HEK293T (cell line): ENCODE results near the gene PITHD1.
"Not testable (repeated sequence)": the region's sequence is repeated elsewhere in the genome, so short reads cannot be mapped to it uniquely, and the experiment has no call there.

Source experiments
- CTCF ChIA-PET: fragments of 350-600 bp; formaldehyde crosslinking; extraction: SDS; loops from one replicate; lab custom pipeline; 2021; ENCODE audit warnings: antibody characterized with exemption, inconsistent platforms; lab: Yijun Ruan, JAX
- POLR2A ChIA-PET: fragments of 350-600 bp; formaldehyde crosslinking; extraction: SDS; loops from one replicate; lab custom pipeline; 2020; ENCODE audit warnings: antibody characterized with exemption, inconsistent platforms; lab: Yijun Ruan, JAX
- DNase-seq: peaks from one replicate; pipeline ENCODE4 v3.0.0; 2012; ENCODE audit warnings: mixed read lengths; ENCODE audit errors: extremely low spot score
- ARNT ChIP-seq: fragments of 450-650 bp; IDR thresholded peaks from 2 replicates; pipeline ENCODE4 v1.6.1; 2017; ENCODE audit warnings: mild to moderate bottlenecking
- BHLHE40 ChIP-seq: fragments of 450-650 bp; IDR thresholded peaks from 2 replicates; pipeline ENCODE4 v1.6.1; 2016; ENCODE audit warnings: mild to moderate bottlenecking, moderate library complexity, borderline replicate concordance
- CTBP1 ChIP-seq: fragments of 450-650 bp; IDR thresholded peaks from 2 replicates; pipeline ENCODE4 v1.6.1; 2016; ENCODE audit warnings: borderline replicate concordance
- ELF4 ChIP-seq: fragments of 450-650 bp; IDR thresholded peaks from 2 replicates; pipeline ENCODE4 v1.6.1; 2017; ENCODE audit warnings: antibody characterized with exemption
- FOXA1 ChIP-seq: fragments of 450-650 bp; IDR thresholded peaks from 2 replicates; pipeline ENCODE4 v1.6.1; 2016; ENCODE audit warnings: mild to moderate bottlenecking
- FOXK2 ChIP-seq: fragments of 450-650 bp; IDR thresholded peaks from 2 replicates; pipeline ENCODE4 v1.6.1; 2016; ENCODE audit warnings: mild to moderate bottlenecking
- FOXM1 ChIP-seq: fragments of 450-650 bp; IDR thresholded peaks from 2 replicates; pipeline ENCODE4 v1.6.1; 2017; ENCODE audit warnings: mild to moderate bottlenecking, borderline replicate concordance
- HDGF ChIP-seq: fragments of 450-650 bp; IDR thresholded peaks from 2 replicates; pipeline ENCODE4 v1.6.1; 2017; ENCODE audit warnings: antibody characterized with exemption, borderline replicate concordance
- L3MBTL2 ChIP-seq: fragments of 450-650 bp; conservative IDR thresholded peaks from 2 replicates; pipeline ENCODE4 v1.6.1; 2016; ENCODE audit warnings: mild to moderate bottlenecking
- LEF1 ChIP-seq: fragments of 450-650 bp; IDR thresholded peaks from 2 replicates; pipeline ENCODE4 v1.6.1; 2017; ENCODE audit warnings: mild to moderate bottlenecking, borderline replicate concordance
- NFRKB ChIP-seq: fragments of 450-650 bp; IDR thresholded peaks from 2 replicates; pipeline ENCODE4 v1.6.1; 2016; ENCODE audit warnings: mild to moderate bottlenecking, moderate library complexity
- SP1 ChIP-seq: fragments of 450-650 bp; IDR thresholded peaks from 2 replicates; pipeline ENCODE4 v1.6.1; 2017
- SUZ12 ChIP-seq: fragments of 450-650 bp; IDR thresholded peaks from 2 replicates; pipeline ENCODE4 v1.6.1; 2016; ENCODE audit warnings: mild to moderate bottlenecking
- TARDBP ChIP-seq: fragments of 450-650 bp; IDR thresholded peaks from 2 replicates; pipeline ENCODE4 v1.6.1; 2016
- ZNF384 ChIP-seq: fragments of 450-650 bp; IDR thresholded peaks from 2 replicates; pipeline ENCODE4 v1.6.1; 2016
- TF ChIP-seq, protein P1 (sequence below): fragments of 450-650 bp; IDR thresholded peaks from 2 replicates; pipeline ENCODE4 v1.6.1; 2016

The PITHD1 gene

DNA sequence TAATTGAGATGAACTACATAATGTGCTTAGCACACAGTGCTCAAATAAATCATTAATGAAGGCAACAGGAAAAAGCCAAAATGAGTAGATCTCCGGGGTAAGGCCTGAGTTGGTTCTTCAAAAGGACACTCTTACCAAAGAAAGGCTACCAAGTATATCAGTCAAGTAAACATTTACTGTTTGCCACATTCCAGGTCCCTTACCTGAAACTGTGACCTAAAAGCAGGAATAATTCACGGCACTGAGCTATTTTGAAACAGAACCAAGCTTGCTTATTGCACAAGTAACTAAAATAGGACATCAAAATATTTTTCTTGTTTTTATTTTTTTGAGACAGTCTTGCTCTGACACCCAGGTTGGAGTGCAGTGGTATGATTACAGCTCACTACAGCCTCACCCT is 2.0 kb upstream of the PITHD1 start:
- TF ChIP-seq SUZ12: no peak
- no peak for TF ChIP-seq FOXK2
- TF ChIP-seq CTBP1: no peak
- TF ChIP-seq L3MBTL2: no peak
- no peak for TF ChIP-seq LEF1
- TF ChIP-seq TARDBP: no peak
- no peak for TF ChIP-seq SP1
- TF ChIP-seq, protein P1, sequence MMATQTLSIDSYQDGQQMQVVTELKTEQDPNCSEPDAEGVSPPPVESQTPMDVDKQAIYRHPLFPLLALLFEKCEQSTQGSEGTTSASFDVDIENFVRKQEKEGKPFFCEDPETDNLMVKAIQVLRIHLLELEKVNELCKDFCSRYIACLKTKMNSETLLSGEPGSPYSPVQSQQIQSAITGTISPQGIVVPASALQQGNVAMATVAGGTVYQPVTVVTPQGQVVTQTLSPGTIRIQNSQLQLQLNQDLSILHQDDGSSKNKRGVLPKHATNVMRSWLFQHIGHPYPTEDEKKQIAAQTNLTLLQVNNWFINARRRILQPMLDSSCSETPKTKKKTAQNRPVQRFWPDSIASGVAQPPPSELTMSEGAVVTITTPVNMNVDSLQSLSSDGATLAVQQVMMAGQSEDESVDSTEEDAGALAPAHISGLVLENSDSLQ: no peak
- no peak for TF ChIP-seq NFRKB
- no peak for TF ChIP-seq HDGF
- no peak for TF ChIP-seq ARNT
- no peak for TF ChIP-seq FOXA1
- ChIA-PET CTCF (interaction anchor here (1.2 kb wide), 1 partner anchor 140 kb away, joined by 4 read pairs; no protein-coding TSS in a partner anchor), POLR2A (interaction anchor here (1.5 kb wide), 1 partner anchor 33 kb away, joined by 3 read pairs; the partner anchor contains the start of gene ELOA)
- no peak for DNase-seq

DNA sequence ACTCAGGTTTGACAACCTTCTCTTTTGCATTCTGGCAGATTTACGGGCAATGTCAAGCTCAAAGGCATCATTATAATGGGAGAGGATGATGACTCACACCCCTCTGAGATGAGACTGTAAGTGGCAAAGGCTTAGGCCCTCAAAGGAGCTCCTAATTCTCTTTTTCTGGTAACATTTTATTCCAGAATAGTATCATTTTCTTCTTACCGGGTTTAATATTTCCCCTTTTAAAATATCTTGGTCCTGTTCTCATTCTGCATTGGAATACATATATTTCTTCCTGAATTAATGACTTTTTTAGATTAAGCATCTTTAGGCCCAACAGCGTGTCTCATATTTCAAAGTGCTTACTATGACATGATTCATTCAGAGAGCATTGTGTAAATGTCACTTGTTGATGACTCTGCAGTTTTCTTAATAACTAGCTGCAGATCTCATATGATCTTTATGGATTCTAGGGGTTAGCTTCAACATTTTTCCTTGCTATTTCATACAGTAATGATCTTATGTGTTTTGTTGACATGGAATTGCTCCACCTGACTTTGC is 1.7 kb downstream of the PITHD1 start:
- ChIA-PET POLR2A (interaction anchor here (0.6 to 3.4 kb wide), 6 partner anchors 10 to 151 kb away, joined by 3 to 42 read pairs (median 3); partner anchors contain the start of genes ELOA, HMGCL and LYPLA2), CTCF (interaction anchor here (1.5 kb wide), 1 partner anchor 8 kb away, joined by 3 read pairs; no protein-coding TSS in a partner anchor)
- TF ChIP-seq SUZ12: no peak
- no peak for TF ChIP-seq TARDBP
- TF ChIP-seq, protein P1: no peak
- no peak for TF ChIP-seq ELF4
- TF ChIP-seq CTBP1: no peak
- no peak for TF ChIP-seq FOXA1
- no peak for TF ChIP-seq FOXM1
- no peak for TF ChIP-seq BHLHE40
- no peak for TF ChIP-seq HDGF
- no peak for TF ChIP-seq ZNF384
- no peak for TF ChIP-seq ARNT
- no peak for TF ChIP-seq FOXK2
- TF ChIP-seq SP1: no peak
- no peak for TF ChIP-seq L3MBTL2
- TF ChIP-seq LEF1: no peak
- TF ChIP-seq NFRKB: no peak
- no peak for DNase-seq

DNA sequence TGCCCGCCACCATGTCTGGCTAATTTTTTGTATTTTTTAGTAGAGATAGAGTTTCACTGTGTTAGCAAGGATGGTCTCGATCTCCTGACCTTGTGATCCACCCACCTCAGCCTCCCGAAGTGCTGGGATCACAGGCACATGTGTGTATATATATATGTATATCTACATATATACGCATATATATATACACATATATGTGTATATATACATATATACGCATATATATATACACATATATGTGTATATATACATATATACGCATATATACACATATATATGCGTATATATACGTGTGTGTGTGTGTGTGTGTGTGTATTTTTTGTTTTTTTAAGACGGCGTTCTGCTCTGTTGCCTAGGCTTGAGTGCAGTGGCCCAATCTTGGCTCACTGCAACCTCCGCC is 4.9 kb downstream of the PITHD1 start:
- POLR2A ChIA-PET, CTCF ChIA-PET, DNase-seq: not testable (repeated sequence)

DNA sequence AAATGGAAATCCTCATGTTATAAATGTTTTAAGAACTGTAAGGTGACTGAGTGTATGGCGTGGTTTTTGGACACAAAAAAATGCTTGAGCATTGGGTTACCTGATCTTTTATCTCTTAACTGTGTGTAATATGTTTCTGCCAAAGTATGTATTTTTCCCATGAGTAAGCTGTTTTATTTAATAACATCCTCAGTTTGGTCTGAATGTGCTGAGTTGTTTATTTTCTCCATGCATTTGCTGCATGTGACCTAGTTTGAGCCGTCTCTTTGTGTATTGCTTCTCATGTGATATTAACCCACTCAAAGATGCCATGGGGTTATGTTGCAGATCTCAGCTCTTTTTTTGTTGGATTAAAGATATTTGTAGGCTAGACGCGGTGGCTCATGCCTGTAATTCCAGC is 6.6 kb downstream of the PITHD1 start:
- ChIA-PET CTCF (no interaction called here), POLR2A (interaction anchor here (1.1 kb wide), 1 partner anchor 10 kb away, joined by 3 read pairs; no protein-coding TSS in a partner anchor)
- TF ChIP-seq ELF4 (no peak), ARNT (no peak), SP1 (no peak), NFRKB (no peak)
- TF ChIP-seq, protein P1: no peak
- DNase-seq: no peak

DNA sequence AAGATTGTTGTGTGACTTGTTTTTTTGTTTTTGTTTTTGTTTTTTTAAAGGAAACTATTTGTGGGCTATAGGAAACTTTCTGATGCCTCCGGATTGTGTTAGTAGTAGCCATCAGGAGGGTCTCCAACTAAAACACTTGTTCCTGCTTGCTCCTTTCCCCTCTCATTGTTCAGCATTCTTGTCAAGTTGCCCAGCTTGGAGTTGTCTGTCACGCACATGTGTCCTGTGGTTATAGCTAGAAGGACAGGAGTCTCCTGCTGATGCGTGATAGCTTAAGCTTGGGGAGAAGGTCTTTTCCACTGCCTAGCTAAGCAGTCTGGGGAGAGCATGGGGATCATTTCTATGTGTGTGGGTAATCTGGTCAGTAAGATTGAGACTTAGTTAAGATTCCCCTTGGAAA is 9.5 kb downstream of the PITHD1 start:
- CTCF ChIA-PET: no interaction called here
- POLR2A ChIA-PET: interaction anchor here (5.9 kb wide), 1 partner anchor 9 kb away, joined by 42 read pairs; the partner anchor contains the start of gene PITHD1
- no peak for DNase-seq
- TF ChIP-seq FOXK2 (no peak), SUZ12 (no peak), FOXM1 (no peak), ELF4 (no peak), ARNT (no peak), CTBP1 (no peak), L3MBTL2 (no peak), NFRKB (no peak), TARDBP (no peak), LEF1 (no peak), HDGF (no peak), ZNF384 (no peak), BHLHE40 (no peak), FOXA1 (no peak), SP1 (no peak)
- TF ChIP-seq, protein P1: no peak

DNA sequence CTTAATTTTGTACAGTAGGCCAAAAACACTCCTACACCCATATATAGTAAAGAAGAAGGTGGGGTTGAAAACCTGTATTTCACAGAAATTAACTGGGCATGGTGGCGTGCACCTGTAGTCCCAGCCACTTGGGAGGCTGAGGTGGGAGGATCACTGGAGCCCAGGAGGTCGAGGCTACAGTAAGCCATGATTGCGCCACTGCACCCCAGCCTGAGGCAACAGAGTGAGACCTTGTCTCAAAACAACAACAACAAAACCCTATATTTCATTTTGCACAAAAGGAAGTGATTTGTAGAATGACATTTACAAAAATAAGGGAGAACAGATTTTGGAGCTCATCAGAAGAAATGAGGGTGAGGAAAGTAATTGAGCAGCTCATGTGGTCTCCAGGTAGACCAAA is 10.5 kb downstream of the PITHD1 start:
- POLR2A ChIA-PET: interaction anchor here (5.9 kb wide), 1 partner anchor 10 kb away, joined by 42 read pairs; the partner anchor contains the start of gene PITHD1
- no peak for DNase-seq
- TF ChIP-seq LEF1: no peak
- TF ChIP-seq FOXM1: no peak
- TF ChIP-seq CTBP1: no peak
- TF ChIP-seq TARDBP: no peak
- TF ChIP-seq, protein P1: no peak
- TF ChIP-seq NFRKB: no peak
- TF ChIP-seq FOXA1: no peak
- TF ChIP-seq BHLHE40: no peak
- no peak for TF ChIP-seq SUZ12
- no peak for TF ChIP-seq SP1
- no peak for TF ChIP-seq ZNF384
- CTCF ChIA-PET: interaction anchor here (0.6 kb wide), 1 partner anchor 16 kb away, joined by 3 read pairs; no protein-coding TSS in a partner anchor
